ENCODE results near the gene AMN1. TPM values are rescaled to one million over a fixed set of nuclear protein-coding genes. Genes with fewer than 3 reads are reported as not detected.
A peak's percentile ranks its signal among the peaks of the same experiment; 100 is the strongest.
"Not testable (repeated sequence)": the region's sequence is repeated elsewhere in the genome, so short reads cannot be mapped to it uniquely, and the experiment has no call there.

AMN1 gene
- polyA plus RNA-seq, 1 donor (not counting 4 experiments of a cell fraction or from before 2014, with no cell fraction given) = 11.3 TPM

DNA sequence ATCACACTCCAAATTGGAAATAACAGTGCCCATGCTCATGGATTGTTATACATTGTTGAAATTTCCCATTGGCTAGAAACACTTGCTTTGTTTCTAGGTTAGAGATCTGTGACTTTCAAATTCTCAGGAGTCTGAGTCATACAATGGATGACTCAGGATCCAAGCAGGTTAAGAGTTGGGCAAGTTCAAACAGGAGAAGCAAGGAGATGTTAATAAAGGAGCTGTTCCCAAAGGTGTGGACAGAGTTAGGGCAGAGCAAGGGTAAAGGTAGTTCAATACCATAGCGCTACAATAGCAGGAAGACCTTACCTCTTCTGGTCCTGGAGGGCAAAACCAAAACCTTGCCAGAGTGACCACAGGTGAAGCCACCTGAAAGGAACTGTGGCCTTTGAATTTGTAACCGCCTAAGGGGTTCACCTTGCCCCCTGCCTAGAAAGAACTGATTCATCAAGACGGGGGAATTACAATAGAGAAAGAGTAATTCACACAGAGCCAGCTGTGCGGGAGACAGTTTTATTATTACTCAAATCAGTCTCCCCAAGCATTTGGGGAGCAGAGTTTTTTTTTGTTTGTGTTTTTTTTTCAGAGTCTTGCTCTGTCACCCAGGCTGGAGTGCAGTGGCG lies 4.2 kb upstream of the AMN1 start:
- TF ChIP-seq EZH2 (IDR thresholded peaks at IDR 0.05; ENCODE audit: low read length) = no peak
- TF ChIP-seq, protein P1, sequence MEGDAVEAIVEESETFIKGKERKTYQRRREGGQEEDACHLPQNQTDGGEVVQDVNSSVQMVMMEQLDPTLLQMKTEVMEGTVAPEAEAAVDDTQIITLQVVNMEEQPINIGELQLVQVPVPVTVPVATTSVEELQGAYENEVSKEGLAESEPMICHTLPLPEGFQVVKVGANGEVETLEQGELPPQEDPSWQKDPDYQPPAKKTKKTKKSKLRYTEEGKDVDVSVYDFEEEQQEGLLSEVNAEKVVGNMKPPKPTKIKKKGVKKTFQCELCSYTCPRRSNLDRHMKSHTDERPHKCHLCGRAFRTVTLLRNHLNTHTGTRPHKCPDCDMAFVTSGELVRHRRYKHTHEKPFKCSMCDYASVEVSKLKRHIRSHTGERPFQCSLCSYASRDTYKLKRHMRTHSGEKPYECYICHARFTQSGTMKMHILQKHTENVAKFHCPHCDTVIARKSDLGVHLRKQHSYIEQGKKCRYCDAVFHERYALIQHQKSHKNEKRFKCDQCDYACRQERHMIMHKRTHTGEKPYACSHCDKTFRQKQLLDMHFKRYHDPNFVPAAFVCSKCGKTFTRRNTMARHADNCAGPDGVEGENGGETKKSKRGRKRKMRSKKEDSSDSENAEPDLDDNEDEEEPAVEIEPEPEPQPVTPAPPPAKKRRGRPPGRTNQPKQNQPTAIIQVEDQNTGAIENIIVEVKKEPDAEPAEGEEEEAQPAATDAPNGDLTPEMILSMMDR (optimal IDR thresholded peaks at IDR 0.05 in 1 of 3, IDR thresholded peaks at IDR 0.05 in 1 of 3, conservative IDR thresholded peaks at IDR 0.05 in 1 of 3; ENCODE audit: extremely low read depth in 1 of 3, insufficient read depth in 2 of 3, low read length in 3 of 3) = no peak
- H2AFZ ChIP-seq (ENCODE audit: control insufficient read depth, low read length) = peak overlapping the region; percentile 85

DNA sequence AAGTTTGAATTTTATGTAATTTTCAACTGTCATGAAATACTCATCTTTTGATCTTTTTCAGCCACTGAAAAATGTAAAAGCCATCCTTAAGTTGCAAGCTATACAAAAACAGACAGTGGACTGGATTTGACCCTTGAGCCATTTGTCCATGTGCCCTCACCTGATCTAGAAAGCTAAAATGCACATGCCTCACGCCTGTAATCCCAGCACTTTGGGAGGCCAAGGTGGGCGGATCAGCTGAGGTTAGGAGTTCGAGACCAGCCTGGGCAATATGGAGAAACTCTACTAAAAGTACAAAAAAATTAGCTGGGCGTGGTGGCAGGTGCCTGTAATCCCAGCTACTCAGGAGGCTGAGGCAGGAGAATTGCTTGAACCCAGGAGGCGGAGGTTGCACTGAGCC lies 2.4 kb upstream of the AMN1 start:
- H3K9ac ChIP-seq (ENCODE audit: control insufficient read depth, extremely low read depth, insufficient read depth, low read length); FAIRE-seq; H3K79me2 ChIP-seq (ENCODE audit: control insufficient read depth, insufficient read depth, low read length); H3K4me2 ChIP-seq (ENCODE audit: control insufficient read depth, extremely low read depth, insufficient read depth, low read depth, low read length); H3K27ac ChIP-seq (ENCODE audit: control insufficient read depth, insufficient read depth, low read length); DNase-seq (ENCODE audit: low read depth, low spot score); H4K20me1 ChIP-seq (ENCODE audit: control insufficient read depth, extremely low read depth, insufficient read depth, low read length); H3K36me3 ChIP-seq (ENCODE audit: control insufficient read depth in 2 of 2, extremely low read depth in 1 of 2, insufficient read depth in 2 of 2, low read length in 2 of 2); dilution Hi-C loops (cut with MboI; ENCODE audit: extremely low pct_ligation_motif_present, low sequenced_read_pairs); H3K27me3 ChIP-seq (ENCODE audit: control insufficient read depth, extremely low read depth, insufficient read depth, low read length); H3K9me1 ChIP-seq (ENCODE audit: control insufficient read depth, extremely low read depth, insufficient read depth, low read length); H3K9me3 ChIP-seq (ENCODE audit: control insufficient read depth, low read depth, low read length); H2AFZ ChIP-seq (ENCODE audit: control insufficient read depth, low read length); H3K4me3 ChIP-seq (ENCODE audit: control insufficient read depth in 2 of 3, extremely low read depth in 1 of 3, insufficient read depth in 2 of 3, low read depth in 1 of 3, low read length in 3 of 3): not testable (repeated sequence)
- H3K4me1 ChIP-seq (ENCODE audit: control insufficient read depth, extremely low read depth, insufficient read depth, low read length) = peaks cover 29% of the 10 kb centered on the region

More for the DNA sequence above, 4.2 kb upstream of the AMN1 start:
- peak; percentile 96 for FAIRE-seq
- no peaks in the 10 kb centered on the region for H3K79me2 ChIP-seq (ENCODE audit: control insufficient read depth, insufficient read depth, low read length)
- no peaks in the 10 kb centered on the region for H3K36me3 ChIP-seq (ENCODE audit: control insufficient read depth in 2 of 2, extremely low read depth in 1 of 2, insufficient read depth in 2 of 2, low read length in 2 of 2)
- peak; percentile 91 for DNase-seq (ENCODE audit: low read depth, low spot score)
- dilution Hi-C loops (cut with MboI; ENCODE audit: extremely low pct_ligation_motif_present, low sequenced_read_pairs) = no loop called here
- peaks cover 32% of the 10 kb centered on the region for H3K4me1 ChIP-seq (ENCODE audit: control insufficient read depth, extremely low read depth, insufficient read depth, low read length)
- H4K20me1 ChIP-seq (ENCODE audit: control insufficient read depth, extremely low read depth, insufficient read depth, low read length) = no peaks in the 10 kb centered on the region
- H3K9me1 ChIP-seq (ENCODE audit: control insufficient read depth, extremely low read depth, insufficient read depth, low read length) = no peaks in the 10 kb centered on the region
- H3K9ac ChIP-seq (ENCODE audit: control insufficient read depth, extremely low read depth, insufficient read depth, low read length) = peak overlapping the region; percentile 75
- H3K9me3 ChIP-seq (ENCODE audit: control insufficient read depth, low read depth, low read length) = peaks cover 5% of the 10 kb centered on the region
- no peak overlapping the region for H3K4me3 ChIP-seq (ENCODE audit: control insufficient read depth in 2 of 3, extremely low read depth in 1 of 3, insufficient read depth in 2 of 3, low read depth in 1 of 3, low read length in 3 of 3)
- H3K4me2 ChIP-seq (ENCODE audit: control insufficient read depth, extremely low read depth, insufficient read depth, low read depth, low read length) = peak overlapping the region; percentile 83
- peak overlapping the region; percentile 98 for H3K27ac ChIP-seq (ENCODE audit: control insufficient read depth, insufficient read depth, low read length)
- H3K27me3 ChIP-seq (ENCODE audit: control insufficient read depth, extremely low read depth, insufficient read depth, low read length) = no peaks in the 10 kb centered on the region

DNA sequence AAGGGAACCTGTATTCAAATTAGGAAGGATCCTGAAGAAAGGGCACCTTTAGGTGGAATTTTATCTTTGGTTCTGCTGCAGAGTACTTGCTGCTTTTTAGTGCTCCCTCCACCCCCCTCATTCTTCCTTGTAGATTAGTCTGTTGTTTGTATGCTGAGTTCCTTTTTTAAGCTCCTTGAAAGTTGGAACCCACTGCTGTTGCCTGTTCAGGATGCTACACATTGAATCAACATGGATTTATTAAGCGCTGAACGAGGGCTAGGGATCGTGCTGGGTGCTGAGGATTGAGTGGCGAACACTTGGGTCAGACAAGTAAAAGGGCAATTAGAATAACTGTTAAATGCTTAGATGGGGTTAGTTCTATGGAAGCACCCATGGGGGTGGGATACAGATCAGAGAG lies 884 bp upstream of the AMN1 start:
- no peaks in the 10 kb centered on the region for H3K79me2 ChIP-seq (ENCODE audit: control insufficient read depth, insufficient read depth, low read length)
- peaks cover 29% of the 10 kb centered on the region for H3K4me1 ChIP-seq (ENCODE audit: control insufficient read depth, extremely low read depth, insufficient read depth, low read length)
- H3K27me3 ChIP-seq (ENCODE audit: control insufficient read depth, extremely low read depth, insufficient read depth, low read length) = no peaks in the 10 kb centered on the region
- H2AFZ ChIP-seq (ENCODE audit: control insufficient read depth, low read length) = peak overlapping the region; percentile 79
- no peak for TF ChIP-seq EZH2 (IDR thresholded peaks at IDR 0.05; ENCODE audit: low read length)
- TF ChIP-seq, protein P1 (optimal IDR thresholded peaks at IDR 0.05 in 1 of 3, IDR thresholded peaks at IDR 0.05 in 1 of 3, conservative IDR thresholded peaks at IDR 0.05 in 1 of 3; ENCODE audit: extremely low read depth in 1 of 3, insufficient read depth in 2 of 3, low read length in 3 of 3) = no peak
- peak overlapping the region; percentile 78 for H3K4me2 ChIP-seq (ENCODE audit: control insufficient read depth, extremely low read depth, insufficient read depth, low read depth, low read length)
- dilution Hi-C loops (cut with MboI; ENCODE audit: extremely low pct_ligation_motif_present, low sequenced_read_pairs) = no loop called here
- peak overlapping the region; percentile 50 to 69 (median 55) for H3K4me3 ChIP-seq (ENCODE audit: control insufficient read depth in 2 of 3, extremely low read depth in 1 of 3, insufficient read depth in 2 of 3, low read depth in 1 of 3, low read length in 3 of 3)
- peaks cover 5% of the 10 kb centered on the region for H3K9me3 ChIP-seq (ENCODE audit: control insufficient read depth, low read depth, low read length)
- H3K27ac ChIP-seq (ENCODE audit: control insufficient read depth, insufficient read depth, low read length) = peak overlapping the region; percentile 72
- no peaks in the 10 kb centered on the region for H3K36me3 ChIP-seq (ENCODE audit: control insufficient read depth in 2 of 2, extremely low read depth in 1 of 2, insufficient read depth in 2 of 2, low read length in 2 of 2)
- FAIRE-seq = no peak
- H3K9ac ChIP-seq (ENCODE audit: control insufficient read depth, extremely low read depth, insufficient read depth, low read length) = peak overlapping the region; percentile 82
- no peaks in the 10 kb centered on the region for H3K9me1 ChIP-seq (ENCODE audit: control insufficient read depth, extremely low read depth, insufficient read depth, low read length)
- DNase-seq (ENCODE audit: low read depth, low spot score) = no peak
- H4K20me1 ChIP-seq (ENCODE audit: control insufficient read depth, extremely low read depth, insufficient read depth, low read length) = no peaks in the 10 kb centered on the region

All from keratinocyte (primary cell).